Measurements from ENCODE around the gene KIF5A.

DNA sequence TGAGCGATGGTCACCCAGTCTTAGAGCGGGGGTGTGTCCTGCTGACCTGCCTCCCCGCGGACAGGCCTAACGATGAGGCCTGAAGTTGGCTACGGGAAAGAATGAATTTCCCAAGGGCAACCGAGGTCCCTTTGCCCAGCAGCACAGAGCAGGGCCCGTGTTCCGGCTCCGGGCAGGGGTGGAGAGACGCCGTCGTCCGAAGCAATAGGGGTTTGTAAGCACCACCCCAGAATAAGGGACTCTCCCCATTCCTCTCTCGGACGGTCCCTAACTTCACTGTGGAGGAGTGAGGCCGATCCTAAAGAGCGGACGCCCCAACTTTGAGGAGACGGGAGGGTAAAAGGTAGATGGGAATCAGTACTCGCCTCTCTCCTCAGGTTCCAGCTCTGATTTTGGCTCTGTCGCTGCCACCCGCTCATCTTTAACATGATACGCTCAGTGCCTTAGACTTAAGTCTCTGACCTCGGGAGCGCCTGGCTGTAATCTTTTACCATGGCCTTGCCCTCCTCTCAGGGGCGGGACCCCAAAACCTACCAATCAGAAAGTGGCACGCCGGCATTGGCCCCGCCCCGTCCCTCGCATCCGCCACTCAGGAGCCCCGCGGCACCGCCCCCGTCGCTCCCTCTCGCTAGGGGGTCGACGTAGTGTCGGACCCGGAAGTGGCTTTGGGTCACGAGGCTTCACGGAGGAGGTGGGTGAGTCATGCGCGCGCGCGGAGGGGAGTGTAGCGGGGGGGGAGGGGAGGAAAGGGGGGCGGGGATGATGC, 29.6 kb upstream of the KIF5A start, which contains the start of gene DDIT3:
- TF ChIP-seq, protein P1, sequence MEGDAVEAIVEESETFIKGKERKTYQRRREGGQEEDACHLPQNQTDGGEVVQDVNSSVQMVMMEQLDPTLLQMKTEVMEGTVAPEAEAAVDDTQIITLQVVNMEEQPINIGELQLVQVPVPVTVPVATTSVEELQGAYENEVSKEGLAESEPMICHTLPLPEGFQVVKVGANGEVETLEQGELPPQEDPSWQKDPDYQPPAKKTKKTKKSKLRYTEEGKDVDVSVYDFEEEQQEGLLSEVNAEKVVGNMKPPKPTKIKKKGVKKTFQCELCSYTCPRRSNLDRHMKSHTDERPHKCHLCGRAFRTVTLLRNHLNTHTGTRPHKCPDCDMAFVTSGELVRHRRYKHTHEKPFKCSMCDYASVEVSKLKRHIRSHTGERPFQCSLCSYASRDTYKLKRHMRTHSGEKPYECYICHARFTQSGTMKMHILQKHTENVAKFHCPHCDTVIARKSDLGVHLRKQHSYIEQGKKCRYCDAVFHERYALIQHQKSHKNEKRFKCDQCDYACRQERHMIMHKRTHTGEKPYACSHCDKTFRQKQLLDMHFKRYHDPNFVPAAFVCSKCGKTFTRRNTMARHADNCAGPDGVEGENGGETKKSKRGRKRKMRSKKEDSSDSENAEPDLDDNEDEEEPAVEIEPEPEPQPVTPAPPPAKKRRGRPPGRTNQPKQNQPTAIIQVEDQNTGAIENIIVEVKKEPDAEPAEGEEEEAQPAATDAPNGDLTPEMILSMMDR (IDR thresholded peaks at IDR 0.05) = no peak
- peak; percentile 97 for TF ChIP-seq POLR2A (IDR thresholded peaks at IDR 0.05)
